HL-60 (cell line): ENCODE data around the gene SAP130.
A peak's percentile ranks its signal among the peaks of the same experiment; 100 is the strongest.
"Not testable (repeated sequence)": the region's sequence is repeated elsewhere in the genome, so short reads cannot be mapped to it uniquely, and the experiment has no call there.

Experiments
- DNase-seq, 2 experiments: peaks; one replicate each; pipeline ENCODE4 v3.0.0-alpha.2; 2010 to 2020; ENCODE audit warnings: low read depth in 1 of 2, low spot score in 1 of 2
- H3K27ac ChIP-seq: fragments of 250-450 bp; sonication (Bioruptor Pico); replicated peaks from 2 replicates; pipeline ENCODE4 v1.5.1; 2020; ENCODE audit warnings: mild to moderate bottlenecking, moderate library complexity
- H3K27me3 ChIP-seq: fragments of 250-450 bp; sonication (Bioruptor Pico); 2 replicates; pipeline ENCODE4 v1.5.1; 2021; ENCODE audit warnings: mild to moderate bottlenecking, moderate library complexity; ENCODE audit not compliant: insufficient read depth, poor library complexity, severe bottlenecking
- H3K4me3 ChIP-seq: replicated peaks from 2 replicates; pipeline ENCODE4 v1.5.1; 2011; ENCODE audit warnings: mild to moderate bottlenecking, control low read depth, low read length; ENCODE audit not compliant: insufficient read depth
- CTCF ChIP-seq: IDR thresholded peaks from one replicate; pipeline ENCODE4 v1.5.1; 2011; ENCODE audit warnings: low read length, control low read depth, inconsistent platforms; ENCODE audit not compliant: insufficient read depth
- GABPA ChIP-seq: IDR thresholded peaks from 2 replicates; pipeline ENCODE4 v1.6.1; 2012; ENCODE audit warnings: low read depth
- POLR2AphosphoS5 ChIP-seq: IDR thresholded peaks from 2 replicates; pipeline ENCODE4 v1.6.1; 2012; ENCODE audit warnings: low read depth
- REST ChIP-seq: IDR thresholded peaks from 2 replicates; pipeline ENCODE4 v1.6.1; 2012; ENCODE audit warnings: low read depth; ENCODE audit not compliant: insufficient replicate concordance
- SPI1 ChIP-seq: IDR thresholded peaks from 2 replicates; pipeline ENCODE4 v1.6.1; 2012; ENCODE audit warnings: low read depth, mild to moderate bottlenecking, borderline replicate concordance

The SAP130 gene

GRCh38 chr2:127909019-127909418 lies 118.8 kb downstream of the SAP130 start:
- DNase-seq, result no peak
- H3K4me3 ChIP-seq, result no peak overlapping the region
- no peak overlapping the region for H3K27ac ChIP-seq
- TF ChIP-seq CTCF, result no peak
- TF ChIP-seq GABPA, result no peak
- no peak for TF ChIP-seq REST
- no peak for TF ChIP-seq POLR2AphosphoS5
- TF ChIP-seq SPI1, result no peak
- no peaks in the 10 kb centered on the region for H3K27me3 ChIP-seq

GRCh38 chr2:127907733-127908400 lies 120.0 kb downstream of the SAP130 start:
- not testable (repeated sequence) for H3K27ac ChIP-seq, H3K27me3 ChIP-seq, DNase-seq, H3K4me3 ChIP-seq

GRCh38 chr2:127906206-127906926 lies 121.5 kb downstream of the SAP130 start:
- no peaks in the 10 kb centered on the region for H3K27me3 ChIP-seq
- TF ChIP-seq GABPA (no peak), POLR2AphosphoS5 (no peak)
- no peak overlapping the region for H3K4me3 ChIP-seq
- H3K27ac ChIP-seq, result no peak overlapping the region
- no peak for DNase-seq

GRCh38 chr2:127901339-127902056 lies 126.4 kb downstream of the SAP130 start:
- Histone ChIP-seq H3K4me3 (no peak overlapping the region), H3K27ac (no peak overlapping the region), H3K27me3 (no peaks in the 10 kb centered on the region)
- DNase-seq, result no peak
- TF ChIP-seq SPI1, result no peak

- no peak for TF ChIP-seq GABPA
- no peak for TF ChIP-seq SPI1
- no peak for TF ChIP-seq CTCF
- no peak for TF ChIP-seq REST
- no peak for TF ChIP-seq POLR2AphosphoS5
- H3K27me3 ChIP-seq, result no peaks in the 10 kb centered on the region
- 0 out of 2 replicates have a peak overlapping the region, but pooled peaks have one; percentile 10 for H3K27ac ChIP-seq
- H3K4me3 ChIP-seq, result no peak overlapping the region
- DNase-seq, result no peak
These were observed 130.2 kb downstream of the SAP130 start for GRCh38 chr2:127897531-127898211.
